Astrocyte of the spinal cord (primary cell): Measurements from ENCODE around the gene CSGALNACT2.

Source experiments
- DNase-seq: peaks from one replicate; pipeline ENCODE4 v3.0.0; 2011; ENCODE audit warnings: low read depth, low spot score
- H3K4me3 ChIP-seq: 2 replicates; pipeline ENCODE4 v1.5.1; 2011; ENCODE audit warnings: low read depth, mild to moderate bottlenecking, low read length, moderate library complexity
- in situ Hi-C: cut with HindIII; loops from 2 replicates; pipeline ENCODE4 v1.10.0; 2017; ENCODE audit warnings: low sequenced_read_pairs
- TF ChIP-seq, protein P1 (sequence below): IDR thresholded peaks from 2 replicates; pipeline ENCODE4 v1.5.1; 2012; ENCODE audit warnings: low read depth, mild to moderate bottlenecking, low read length, inconsistent platforms

The CSGALNACT2 gene

DNA sequence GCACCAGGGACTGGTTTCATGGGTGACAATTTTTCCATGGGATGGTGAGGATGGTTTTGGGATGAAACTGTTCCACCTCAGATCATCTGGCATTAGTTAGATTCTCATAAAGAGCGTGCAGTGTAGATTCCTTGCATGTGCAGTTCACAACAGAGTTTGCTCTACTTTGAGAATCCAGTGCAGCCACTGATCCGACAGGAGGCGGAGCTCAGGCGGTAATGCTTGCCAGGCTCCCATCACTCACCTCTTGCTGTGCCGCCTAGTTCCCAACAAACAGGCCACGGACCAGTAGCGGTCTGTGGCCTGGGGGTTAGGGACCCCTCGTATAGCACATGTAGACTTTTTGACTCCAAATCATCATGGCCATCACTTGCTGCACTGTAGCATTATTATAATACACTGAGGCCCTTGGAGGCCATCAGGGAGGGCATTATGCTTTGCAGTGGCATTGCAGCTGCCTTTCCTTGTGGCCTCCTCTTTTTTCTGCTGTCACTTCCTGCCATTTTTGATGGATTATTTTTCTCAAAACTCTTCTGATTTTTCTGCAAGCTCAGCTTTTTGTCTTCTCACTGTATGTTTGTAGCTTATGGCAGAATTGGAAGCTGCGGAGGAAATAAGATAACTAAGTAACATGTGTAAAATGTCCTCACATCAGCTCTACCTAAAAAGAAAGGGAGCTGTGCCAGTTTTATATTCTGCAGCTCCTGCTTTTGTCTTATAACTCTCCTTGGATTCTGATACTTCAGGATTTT is 18.5 kb downstream of the CSGALNACT2 start:
- no peak overlapping the region for H3K4me3 ChIP-seq
- TF ChIP-seq, protein P1, sequence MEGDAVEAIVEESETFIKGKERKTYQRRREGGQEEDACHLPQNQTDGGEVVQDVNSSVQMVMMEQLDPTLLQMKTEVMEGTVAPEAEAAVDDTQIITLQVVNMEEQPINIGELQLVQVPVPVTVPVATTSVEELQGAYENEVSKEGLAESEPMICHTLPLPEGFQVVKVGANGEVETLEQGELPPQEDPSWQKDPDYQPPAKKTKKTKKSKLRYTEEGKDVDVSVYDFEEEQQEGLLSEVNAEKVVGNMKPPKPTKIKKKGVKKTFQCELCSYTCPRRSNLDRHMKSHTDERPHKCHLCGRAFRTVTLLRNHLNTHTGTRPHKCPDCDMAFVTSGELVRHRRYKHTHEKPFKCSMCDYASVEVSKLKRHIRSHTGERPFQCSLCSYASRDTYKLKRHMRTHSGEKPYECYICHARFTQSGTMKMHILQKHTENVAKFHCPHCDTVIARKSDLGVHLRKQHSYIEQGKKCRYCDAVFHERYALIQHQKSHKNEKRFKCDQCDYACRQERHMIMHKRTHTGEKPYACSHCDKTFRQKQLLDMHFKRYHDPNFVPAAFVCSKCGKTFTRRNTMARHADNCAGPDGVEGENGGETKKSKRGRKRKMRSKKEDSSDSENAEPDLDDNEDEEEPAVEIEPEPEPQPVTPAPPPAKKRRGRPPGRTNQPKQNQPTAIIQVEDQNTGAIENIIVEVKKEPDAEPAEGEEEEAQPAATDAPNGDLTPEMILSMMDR: no peak
- DNase-seq: no peak
- in situ Hi-C loops: no loop called here

DNA sequence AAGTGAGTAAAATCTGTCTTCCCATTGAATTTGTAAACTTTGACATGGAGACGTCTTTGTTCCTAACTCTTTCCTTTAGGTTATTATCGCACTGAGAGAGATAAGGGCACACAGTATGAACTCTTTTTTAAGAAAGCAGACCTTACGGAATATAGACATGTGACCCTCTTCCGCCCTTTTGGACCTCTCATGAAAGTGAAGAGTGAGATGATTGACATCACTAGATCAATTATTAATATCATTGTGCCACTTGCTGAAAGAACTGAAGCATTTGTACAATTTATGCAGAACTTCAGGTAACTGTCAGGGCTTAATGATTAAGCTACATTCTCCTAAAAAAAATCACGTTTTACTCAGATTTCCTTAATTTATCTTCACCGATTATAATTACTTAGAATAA is 20.4 kb downstream of the CSGALNACT2 start:
- DNase-seq: no peak
- in situ Hi-C loops: no loop called here
- no peak overlapping the region for H3K4me3 ChIP-seq
- TF ChIP-seq, protein P1: no peak

DNA sequence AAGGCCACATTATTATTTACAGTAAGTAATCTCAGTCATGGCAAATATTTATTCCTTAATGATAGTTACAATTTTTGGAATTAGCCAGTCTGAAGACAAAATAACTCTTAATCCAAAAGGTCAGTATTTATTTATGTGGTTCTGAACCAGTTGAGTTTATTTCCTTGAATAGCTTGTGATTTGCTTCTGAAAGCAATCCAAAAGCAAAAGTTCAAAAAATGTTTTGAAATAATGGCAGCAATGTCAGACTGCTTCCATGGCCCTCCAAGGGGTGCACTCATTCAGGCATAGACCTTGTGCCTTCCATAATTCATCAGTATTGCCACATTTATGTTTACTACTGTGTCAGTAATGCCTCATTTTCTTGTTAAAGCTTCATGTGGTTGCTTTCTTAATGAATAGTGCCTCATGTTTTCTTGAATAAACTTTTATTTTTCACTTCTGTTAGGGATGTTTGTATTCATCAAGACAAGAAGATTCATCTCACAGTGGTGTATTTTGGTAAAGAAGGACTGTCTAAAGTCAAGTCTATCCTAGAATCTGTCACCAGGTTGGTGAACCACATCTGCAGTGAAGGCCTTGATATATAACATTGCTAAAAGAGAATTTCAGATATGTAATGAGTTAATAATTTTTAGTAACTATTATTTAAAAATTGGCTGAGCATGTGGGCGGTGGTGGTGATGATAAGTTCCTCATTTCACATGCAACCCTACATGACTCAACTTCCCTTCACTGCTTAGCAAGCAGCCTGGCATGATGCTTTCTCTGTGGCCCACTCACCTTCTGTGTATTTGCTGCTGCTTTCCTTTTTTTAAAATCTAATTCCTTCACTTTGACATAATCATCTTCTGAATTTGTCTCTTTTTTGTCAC is 22.0 kb downstream of the CSGALNACT2 start:
- no peak overlapping the region for H3K4me3 ChIP-seq
- in situ Hi-C loops: no loop called here
- peak; percentile 52 for DNase-seq
- TF ChIP-seq, protein P1: no peak

DNA sequence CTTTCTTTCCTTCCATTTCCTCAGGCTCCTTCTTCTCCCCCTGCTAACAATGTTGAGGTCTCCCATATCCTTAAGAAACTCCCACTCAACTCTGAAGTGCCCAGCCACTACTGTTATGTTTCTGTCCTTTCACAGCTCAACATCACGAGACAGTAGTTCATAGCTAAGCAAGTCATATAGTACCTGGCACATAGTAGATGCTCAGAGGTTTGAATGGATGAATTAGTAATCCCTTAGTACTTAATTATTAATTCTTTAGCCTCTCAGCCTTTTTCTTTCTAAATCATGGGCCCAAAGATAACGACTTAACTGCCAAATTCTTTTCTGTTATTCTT is 22.6 kb downstream of the CSGALNACT2 start:
- in situ Hi-C loops: no loop called here
- TF ChIP-seq, protein P1: no peak
- DNase-seq: no peak
- no peak overlapping the region for H3K4me3 ChIP-seq

DNA sequence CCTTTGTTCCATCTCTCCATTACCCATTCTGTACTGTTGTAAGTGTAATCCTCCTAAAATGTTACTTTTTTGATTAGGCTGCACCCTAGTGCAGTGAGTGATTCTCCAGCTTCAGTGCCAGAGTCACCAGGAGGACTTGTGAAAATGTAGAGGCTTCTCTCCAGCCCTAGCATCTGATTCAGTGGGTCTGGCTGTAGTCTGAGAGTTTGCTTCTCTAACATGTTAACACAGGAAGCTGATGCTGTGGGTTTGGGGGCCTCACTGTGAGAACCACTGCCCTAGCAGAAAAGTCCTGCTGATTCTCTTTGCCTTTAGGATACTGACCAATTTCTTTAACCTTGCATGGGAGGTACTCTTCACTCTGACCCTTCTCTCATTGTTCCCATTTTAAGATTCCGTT is 24.4 kb downstream of the CSGALNACT2 start:
- H3K4me3 ChIP-seq: no peak overlapping the region
- no peak for DNase-seq
- TF ChIP-seq, protein P1: no peak
- in situ Hi-C loops: no loop called here

DNA sequence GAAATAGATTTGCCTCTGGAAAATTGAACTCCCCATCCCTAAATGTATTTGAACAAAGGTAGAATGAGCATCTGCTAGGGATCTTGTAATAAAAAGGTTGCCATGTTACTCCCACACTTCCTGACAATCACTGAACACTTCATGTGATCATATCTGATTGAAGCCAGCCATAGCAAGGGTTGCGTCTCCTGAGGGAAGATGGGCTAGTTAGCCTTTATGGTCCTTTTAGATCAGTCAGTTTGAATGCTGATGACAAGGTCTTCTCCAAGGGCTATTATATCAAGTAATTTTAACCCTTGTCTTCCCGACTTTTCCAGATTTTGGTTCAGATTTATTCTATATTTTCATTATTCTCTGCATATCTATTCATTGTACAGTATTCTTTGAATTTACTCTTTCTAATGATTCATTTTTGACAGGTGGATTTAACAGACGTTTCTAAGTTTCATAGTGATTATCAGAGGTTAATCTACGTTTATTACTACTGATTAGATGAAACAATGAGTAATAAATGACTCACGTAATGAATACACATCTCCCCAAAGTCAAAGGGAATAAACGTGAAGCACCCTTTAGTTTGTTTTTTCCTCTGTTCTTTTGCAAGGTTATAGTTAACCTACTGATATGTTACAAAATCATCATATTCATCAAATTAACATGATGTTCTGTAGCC is 28.1 kb downstream of the CSGALNACT2 start:
- TF ChIP-seq, protein P1: no peak
- in situ Hi-C loops: no loop called here
- no peak overlapping the region for H3K4me3 ChIP-seq
- no peak for DNase-seq
